ENCODE measurements around the gene HRH1. TPM values are rescaled to one million over a fixed set of nuclear protein-coding genes. Genes with fewer than 3 reads are reported as not detected.
A peak's percentile ranks its signal among the peaks of the same experiment; 100 is the strongest.

HRH1 gene
- total and polyA plus RNA-seq, 8 donors, result 4.5 to 6.7 (median 5.0) TPM

DNA sequence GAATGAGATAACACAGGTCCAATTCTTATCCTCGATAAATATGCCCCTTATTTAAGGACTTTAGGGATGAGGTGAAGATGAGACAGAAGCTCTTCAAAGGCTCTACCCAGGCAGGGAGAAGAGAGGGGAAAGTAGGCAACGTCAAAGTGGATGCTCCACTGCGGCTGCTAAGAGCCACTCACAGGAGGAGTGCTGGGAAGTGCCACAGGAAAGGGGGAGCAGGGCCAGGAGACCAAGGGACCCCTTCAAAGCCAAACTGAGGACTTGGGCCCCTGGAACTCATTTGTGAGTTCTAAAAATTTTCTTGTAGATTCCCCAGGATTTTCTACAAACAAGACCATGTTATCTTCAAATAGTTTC is 70.6 kb downstream of the HRH1 start:
- intact Hi-C loops (cut with DNase I), result no loop called here
- Histone ChIP-seq H3K4me1 (peaks cover 0 to 73% of the 10 kb centered on the region in 2 donors), H3K36me3 (no peaks in the 10 kb centered on the region), H3K27ac (peak overlapping the region; percentile 67 to 92), H3K4me3 (peak overlapping the region in 1 of 2 donors; percentile 41), H3K9me3 (no peaks in the 10 kb centered on the region), H3K27me3 (no peaks in the 10 kb centered on the region)
- DNase-seq (no peak), ATAC-seq (no peak)
- TF ChIP-seq, protein P1, sequence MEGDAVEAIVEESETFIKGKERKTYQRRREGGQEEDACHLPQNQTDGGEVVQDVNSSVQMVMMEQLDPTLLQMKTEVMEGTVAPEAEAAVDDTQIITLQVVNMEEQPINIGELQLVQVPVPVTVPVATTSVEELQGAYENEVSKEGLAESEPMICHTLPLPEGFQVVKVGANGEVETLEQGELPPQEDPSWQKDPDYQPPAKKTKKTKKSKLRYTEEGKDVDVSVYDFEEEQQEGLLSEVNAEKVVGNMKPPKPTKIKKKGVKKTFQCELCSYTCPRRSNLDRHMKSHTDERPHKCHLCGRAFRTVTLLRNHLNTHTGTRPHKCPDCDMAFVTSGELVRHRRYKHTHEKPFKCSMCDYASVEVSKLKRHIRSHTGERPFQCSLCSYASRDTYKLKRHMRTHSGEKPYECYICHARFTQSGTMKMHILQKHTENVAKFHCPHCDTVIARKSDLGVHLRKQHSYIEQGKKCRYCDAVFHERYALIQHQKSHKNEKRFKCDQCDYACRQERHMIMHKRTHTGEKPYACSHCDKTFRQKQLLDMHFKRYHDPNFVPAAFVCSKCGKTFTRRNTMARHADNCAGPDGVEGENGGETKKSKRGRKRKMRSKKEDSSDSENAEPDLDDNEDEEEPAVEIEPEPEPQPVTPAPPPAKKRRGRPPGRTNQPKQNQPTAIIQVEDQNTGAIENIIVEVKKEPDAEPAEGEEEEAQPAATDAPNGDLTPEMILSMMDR (IDR thresholded peaks at IDR 0.05), result no peak

GRCh38 chr3:11226042-11226370 is 71.7 kb downstream of the HRH1 start:
- peak overlapping the region; percentile 67 to 92 for H3K27ac ChIP-seq
- no peak for ATAC-seq
- peak overlapping the region in 1 of 2 donors; percentile 41 for H3K4me3 ChIP-seq

GRCh38 chr3:11228041-11228440 is 73.7 kb downstream of the HRH1 start:
- H3K9me3 ChIP-seq, result no peaks in the 10 kb centered on the region
- H3K27ac ChIP-seq, result peak overlapping the region in 1 of 2 donors; percentile 18
- DNase-seq (no peak), ATAC-seq (no peak)
- intact Hi-C loops (cut with DNase I), result no loop called here
- no peak overlapping the region for H3K4me3 ChIP-seq
- no peaks in the 10 kb centered on the region for H3K27me3 ChIP-seq
- no peaks in the 10 kb centered on the region for H3K36me3 ChIP-seq
- TF ChIP-seq, protein P1 (IDR thresholded peaks at IDR 0.05), result no peak
- H3K4me1 ChIP-seq, result peaks cover 0 to 68% of the 10 kb centered on the region in 2 donors

More at GRCh38 chr3:11226042-11226370, 71.7 kb downstream of the HRH1 start:
- Histone ChIP-seq H3K9me3 (no peaks in the 10 kb centered on the region), H3K27me3 (no peaks in the 10 kb centered on the region), H3K36me3 (no peaks in the 10 kb centered on the region), H3K4me1 (peaks cover 0 to 77% of the 10 kb centered on the region in 2 donors)
- no peak for DNase-seq
- TF ChIP-seq, protein P1 (IDR thresholded peaks at IDR 0.05), result no peak
- intact Hi-C loops (cut with DNase I), result no loop called here

DNA sequence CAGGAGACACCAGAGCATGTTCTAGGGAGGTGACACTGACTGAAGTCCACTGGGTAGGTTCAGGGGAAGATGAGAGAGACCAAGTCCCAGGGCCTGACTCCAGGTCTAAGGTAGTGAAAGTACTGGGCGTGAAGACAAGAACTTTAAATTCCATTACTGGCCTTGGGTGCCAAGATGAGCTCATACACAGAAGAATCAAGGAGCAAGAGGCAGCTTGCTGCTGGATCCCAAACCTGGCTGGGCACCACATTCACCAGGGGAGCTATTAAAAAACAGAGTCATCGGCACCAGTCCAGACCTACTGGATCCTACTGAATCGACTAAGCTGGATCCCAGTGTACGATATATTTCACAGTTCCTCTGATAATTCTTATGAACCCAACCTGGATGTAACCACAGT is 75.8 kb downstream of the HRH1 start:
- intact Hi-C loops (cut with DNase I), result no loop called here
- no peak overlapping the region for H3K4me3 ChIP-seq
- H3K27me3 ChIP-seq, result no peaks in the 10 kb centered on the region
- TF ChIP-seq, protein P1 (IDR thresholded peaks at IDR 0.05), result no peak
- ATAC-seq (no peak), DNase-seq (no peak)
- H3K4me1 ChIP-seq, result peaks cover 0 to 48% of the 10 kb centered on the region in 2 donors
- no peaks in the 10 kb centered on the region for H3K36me3 ChIP-seq
- no peak overlapping the region for H3K27ac ChIP-seq
- H3K9me3 ChIP-seq, result no peaks in the 10 kb centered on the region

GRCh38 chr3:11230832-11231231 is 76.5 kb downstream of the HRH1 start:
- H3K36me3 ChIP-seq, result no peaks in the 10 kb centered on the region
- H3K4me3 ChIP-seq, result no peak overlapping the region
- intact Hi-C loops (cut with DNase I), result no loop called here
- DNase-seq (no peak), ATAC-seq (no peak)
- H3K4me1 ChIP-seq, result peaks cover 0 to 41% of the 10 kb centered on the region in 2 donors
- no peaks in the 10 kb centered on the region for H3K27me3 ChIP-seq
- TF ChIP-seq, protein P1 (IDR thresholded peaks at IDR 0.05), result no peak
- H3K27ac ChIP-seq, result no peak overlapping the region
- H3K9me3 ChIP-seq, result no peaks in the 10 kb centered on the region
